ENCODE measurements around the gene FGG. TPM values are rescaled to one million over a fixed set of nuclear protein-coding genes. Genes with fewer than 3 reads are reported as not detected.
"Not testable (repeated sequence)": the region's sequence is repeated elsewhere in the genome, so short reads cannot be mapped to it uniquely, and the experiment has no call there.

The FGG gene
- polyA plus RNA-seq, 3 donors: not detected

DNA sequence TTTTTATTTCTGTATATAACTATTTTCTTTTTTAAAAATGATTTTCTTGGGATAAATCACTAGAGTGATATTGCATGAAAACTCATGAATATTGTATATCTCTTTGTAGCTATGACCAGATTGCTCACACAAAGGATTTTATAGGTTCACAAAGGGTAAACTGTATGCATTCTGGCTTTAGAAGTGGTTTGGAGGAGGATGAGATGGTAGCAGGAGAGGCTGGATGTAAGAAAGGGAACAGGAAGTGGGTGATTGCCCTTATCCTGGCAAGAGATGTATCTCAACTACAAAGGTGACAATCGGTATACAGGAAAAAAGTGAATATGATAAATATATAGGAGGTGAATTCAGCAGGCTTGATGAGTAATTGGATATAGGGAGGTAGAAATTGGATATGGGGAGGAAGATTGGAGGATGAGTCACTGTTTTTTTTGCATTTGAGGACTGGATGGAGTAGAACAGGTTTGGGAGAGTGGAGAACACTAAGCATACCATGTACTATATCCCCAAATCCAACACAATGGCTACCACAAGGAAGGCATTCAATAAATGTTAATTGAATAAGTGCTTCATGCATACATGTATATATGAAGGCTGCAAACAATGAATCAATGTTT lies 9.9 kb downstream of the FGG start:
- H3K79me2 ChIP-seq (ENCODE audit: insufficient read depth, low read length): no peaks in the 10 kb centered on the region
- Mint-ChIP-seq H3K27ac (no peak overlapping the region), H3K4me1 (no peaks in the 10 kb centered on the region), H3K36me3 (no peaks in the 10 kb centered on the region), H3K9me3 (peaks cover 0 to 2% (median 0%) of the 10 kb centered on the region in 7 donors), H3K27me3 (ENCODE audit: low read depth in 3 of 3) (peaks cover 0 to 5% (median 4%) of the 10 kb centered on the region in 3 donors), H3K4me3 (no peak overlapping the region)
- no peak overlapping the region for H3K4me2 ChIP-seq (replicated peaks; ENCODE audit: extremely low read depth, low read length, poor library complexity, severe bottlenecking)
- no peaks in the 10 kb centered on the region for H3K36me3 ChIP-seq (replicated peaks in 1 of 2; ENCODE audit: control insufficient read depth in 1 of 2, insufficient read depth in 2 of 2, low read length in 2 of 2)
- H3K27me3 ChIP-seq (ENCODE audit: control insufficient read depth in 2 of 2, insufficient read depth in 2 of 2, low read length in 2 of 2): no peaks in the 10 kb centered on the region
- no peak overlapping the region for H3K27ac ChIP-seq (ENCODE audit: low read depth in 1 of 2, low read length in 2 of 2)
- WGBS (ENCODE audit: insufficient coverage): 57% methylated on average over 1 of the region's 1 CpG
- no peak for DNase-seq
- TF ChIP-seq, protein P1, sequence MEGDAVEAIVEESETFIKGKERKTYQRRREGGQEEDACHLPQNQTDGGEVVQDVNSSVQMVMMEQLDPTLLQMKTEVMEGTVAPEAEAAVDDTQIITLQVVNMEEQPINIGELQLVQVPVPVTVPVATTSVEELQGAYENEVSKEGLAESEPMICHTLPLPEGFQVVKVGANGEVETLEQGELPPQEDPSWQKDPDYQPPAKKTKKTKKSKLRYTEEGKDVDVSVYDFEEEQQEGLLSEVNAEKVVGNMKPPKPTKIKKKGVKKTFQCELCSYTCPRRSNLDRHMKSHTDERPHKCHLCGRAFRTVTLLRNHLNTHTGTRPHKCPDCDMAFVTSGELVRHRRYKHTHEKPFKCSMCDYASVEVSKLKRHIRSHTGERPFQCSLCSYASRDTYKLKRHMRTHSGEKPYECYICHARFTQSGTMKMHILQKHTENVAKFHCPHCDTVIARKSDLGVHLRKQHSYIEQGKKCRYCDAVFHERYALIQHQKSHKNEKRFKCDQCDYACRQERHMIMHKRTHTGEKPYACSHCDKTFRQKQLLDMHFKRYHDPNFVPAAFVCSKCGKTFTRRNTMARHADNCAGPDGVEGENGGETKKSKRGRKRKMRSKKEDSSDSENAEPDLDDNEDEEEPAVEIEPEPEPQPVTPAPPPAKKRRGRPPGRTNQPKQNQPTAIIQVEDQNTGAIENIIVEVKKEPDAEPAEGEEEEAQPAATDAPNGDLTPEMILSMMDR (IDR thresholded peaks at IDR 0.05): no peak
- no peaks in the 10 kb centered on the region for H3K4me1 ChIP-seq (ENCODE audit: control insufficient read depth in 1 of 2, insufficient read depth in 2 of 2, low read length in 2 of 2)
- no peak overlapping the region for H3K9ac ChIP-seq (ENCODE audit: insufficient read depth, low read length, poor library complexity, severe bottlenecking)
- H3K9me3 ChIP-seq (replicated peaks in 1 of 2; ENCODE audit: control insufficient read depth in 1 of 2, insufficient read depth in 1 of 2, low read length in 2 of 2): no peaks in the 10 kb centered on the region
- H3K4me3 ChIP-seq (replicated peaks in 1 of 3; ENCODE audit: low read depth in 2 of 3, low read length in 3 of 3): no peak overlapping the region
- no peak overlapping the region for H2AFZ ChIP-seq (ENCODE audit: insufficient read depth, low read depth, low read length, poor library complexity, severe bottlenecking)
- H4K20me1 ChIP-seq (ENCODE audit: insufficient read depth, low read length): no peaks in the 10 kb centered on the region
- intact Hi-C loops (cut with micrococcal nuclease): no loop called here

DNA sequence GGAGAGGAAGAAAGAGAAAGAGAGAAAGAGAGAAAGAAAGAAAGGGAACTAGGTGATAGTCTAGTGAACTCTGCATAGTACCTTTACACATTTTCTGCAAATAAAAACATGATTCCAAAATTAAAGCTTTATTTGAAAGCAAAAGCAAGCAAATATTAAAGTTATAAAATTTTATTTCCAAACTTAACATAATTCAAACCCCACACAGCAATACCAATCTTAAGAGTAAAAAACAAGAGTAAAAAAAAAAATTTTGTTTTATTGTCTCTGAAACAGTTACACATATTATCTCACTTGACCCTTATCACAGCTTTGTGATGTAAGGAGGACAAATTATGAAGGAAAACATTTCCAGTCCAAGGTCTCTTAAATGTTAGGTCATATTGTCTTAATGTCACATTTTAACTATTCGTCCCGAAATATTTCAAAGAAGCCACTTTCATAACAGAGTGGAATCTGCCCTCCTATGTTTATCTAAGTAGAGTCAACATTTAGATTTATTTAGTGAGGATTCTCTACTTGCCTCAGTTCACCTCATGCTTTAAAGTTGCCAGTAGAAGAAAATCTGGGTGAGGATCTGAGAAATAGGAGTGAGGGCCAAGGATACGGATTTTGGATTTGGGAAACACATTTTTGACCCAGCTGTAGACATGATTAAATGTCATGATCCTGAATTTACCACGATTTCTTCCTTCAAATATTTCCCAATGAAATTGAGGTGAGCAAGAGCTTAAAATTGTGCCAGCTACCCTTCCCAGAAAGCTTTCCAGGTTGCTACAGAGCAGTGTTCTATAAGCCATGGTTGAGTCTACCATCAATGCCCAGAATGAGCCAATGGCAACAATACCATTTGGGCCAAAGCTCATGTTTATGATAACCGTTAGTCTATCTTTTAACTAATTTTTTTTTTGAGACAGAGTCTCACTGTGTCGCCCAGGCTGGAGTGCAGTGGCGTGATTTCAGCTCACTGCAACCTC lies 14.4 kb downstream of the FGG start:
- Mint-ChIP-seq H3K27ac (no peak overlapping the region), H3K9me3 (peaks cover 0 to 2% (median 0%) of the 10 kb centered on the region in 7 donors), H3K27me3 (ENCODE audit: low read depth in 3 of 3) (peaks cover 0 to 8% (median 2%) of the 10 kb centered on the region in 3 donors), H3K36me3 (no peaks in the 10 kb centered on the region), H3K4me1 (peaks cover 6% of the 10 kb centered on the region), H3K4me3 (no peak overlapping the region)
- no peaks in the 10 kb centered on the region for H3K36me3 ChIP-seq (replicated peaks in 1 of 2; ENCODE audit: control insufficient read depth in 1 of 2, insufficient read depth in 2 of 2, low read length in 2 of 2)
- 94% methylated on average over 4 of the region's 7 CpGs for WGBS (ENCODE audit: insufficient coverage)
- H3K4me2 ChIP-seq (replicated peaks; ENCODE audit: extremely low read depth, low read length, poor library complexity, severe bottlenecking): no peak overlapping the region
- DNase-seq: no peak
- no peaks in the 10 kb centered on the region for H3K27me3 ChIP-seq (ENCODE audit: control insufficient read depth in 2 of 2, insufficient read depth in 2 of 2, low read length in 2 of 2)
- no peaks in the 10 kb centered on the region for H3K9me3 ChIP-seq (replicated peaks in 1 of 2; ENCODE audit: control insufficient read depth in 1 of 2, insufficient read depth in 1 of 2, low read length in 2 of 2)
- no peak overlapping the region for H2AFZ ChIP-seq (ENCODE audit: insufficient read depth, low read depth, low read length, poor library complexity, severe bottlenecking)
- TF ChIP-seq, protein P1 (IDR thresholded peaks at IDR 0.05): no peak
- no peak overlapping the region for H3K9ac ChIP-seq (ENCODE audit: insufficient read depth, low read length, poor library complexity, severe bottlenecking)
- H3K4me3 ChIP-seq (replicated peaks in 1 of 3; ENCODE audit: low read depth in 2 of 3, low read length in 3 of 3): no peak overlapping the region
- H3K79me2 ChIP-seq (ENCODE audit: insufficient read depth, low read length): no peaks in the 10 kb centered on the region
- no peak overlapping the region for H3K27ac ChIP-seq (ENCODE audit: low read depth in 1 of 2, low read length in 2 of 2)
- intact Hi-C loops (cut with micrococcal nuclease): no loop called here
- no peaks in the 10 kb centered on the region for H4K20me1 ChIP-seq (ENCODE audit: insufficient read depth, low read length)
- H3K4me1 ChIP-seq (ENCODE audit: control insufficient read depth in 1 of 2, insufficient read depth in 2 of 2, low read length in 2 of 2): no peaks in the 10 kb centered on the region

DNA sequence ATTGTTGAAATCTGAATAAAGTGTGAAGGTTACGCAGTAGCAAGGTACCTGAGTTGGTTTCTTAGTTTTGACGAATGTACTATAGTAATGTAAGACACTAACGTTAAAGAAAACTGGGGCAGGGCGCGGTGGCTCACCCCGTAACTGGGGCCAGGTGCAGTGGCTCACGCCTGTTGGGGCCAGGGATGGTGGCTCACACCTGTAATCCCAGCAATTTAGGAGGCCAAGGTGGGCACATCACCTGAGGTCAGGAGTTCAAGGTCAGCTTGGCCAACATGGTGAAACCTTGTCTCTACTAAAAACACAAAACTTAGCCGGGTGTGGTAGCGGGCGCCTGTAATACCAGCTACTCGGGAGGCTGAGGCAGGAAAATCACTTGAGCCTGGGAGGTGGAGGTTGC lies 15.2 kb downstream of the FGG start:
- H3K79me2 ChIP-seq (ENCODE audit: insufficient read depth, low read length); H3K4me1 ChIP-seq (ENCODE audit: control insufficient read depth in 1 of 2, insufficient read depth in 2 of 2, low read length in 2 of 2); H3K27ac ChIP-seq (ENCODE audit: low read depth in 1 of 2, low read length in 2 of 2); H3K27ac Mint-ChIP-seq; H3K4me3 ChIP-seq (replicated peaks in 1 of 3; ENCODE audit: low read depth in 2 of 3, low read length in 3 of 3); H3K9me3 ChIP-seq (replicated peaks in 1 of 2; ENCODE audit: control insufficient read depth in 1 of 2, insufficient read depth in 1 of 2, low read length in 2 of 2); H3K9ac ChIP-seq (ENCODE audit: insufficient read depth, low read length, poor library complexity, severe bottlenecking); H3K27me3 Mint-ChIP-seq (ENCODE audit: low read depth in 3 of 3); H3K36me3 ChIP-seq (replicated peaks in 1 of 2; ENCODE audit: control insufficient read depth in 1 of 2, insufficient read depth in 2 of 2, low read length in 2 of 2); intact Hi-C loops (cut with micrococcal nuclease); H3K36me3 Mint-ChIP-seq; H3K27me3 ChIP-seq (ENCODE audit: control insufficient read depth in 2 of 2, insufficient read depth in 2 of 2, low read length in 2 of 2); DNase-seq; H3K9me3 Mint-ChIP-seq; H2AFZ ChIP-seq (ENCODE audit: insufficient read depth, low read depth, low read length, poor library complexity, severe bottlenecking); H3K4me1 Mint-ChIP-seq; H3K4me2 ChIP-seq (replicated peaks; ENCODE audit: extremely low read depth, low read length, poor library complexity, severe bottlenecking); H3K4me3 Mint-ChIP-seq; H4K20me1 ChIP-seq (ENCODE audit: insufficient read depth, low read length): not testable (repeated sequence)
- 94% methylated on average over 7 of the region's 11 CpGs for WGBS (ENCODE audit: insufficient coverage)
